Upper lobe of left lung (tissue), 4 donors: ENCODE measurements around the gene SLCO4A1.

Experiments used
- CTCF ChIP-seq, 6 experiments: fragments of 450-650 bp in 4 of 6; fragments of 200-600 bp in 2 of 6; sonication (generic) in 2 of 6; IDR thresholded peaks; one replicate each; pipeline ENCODE4 v1.5.1; 2016 to 2019; ENCODE audit warnings: antibody characterized with exemption in 6 of 6
- POLR2A ChIP-seq, 4 donors: fragments of 450-650 bp; IDR thresholded peaks; one replicate each; pipeline ENCODE4 v1.5.1; 2016 to 2017; ENCODE audit warnings: antibody characterized with exemption in 4 of 4, mild to moderate bottlenecking in 2 of 4

- TF ChIP-seq CTCF (IDR thresholded peaks at IDR 0.05): no peak
- no peak for TF ChIP-seq POLR2A (IDR thresholded peaks at IDR 0.05)
These were observed 5.9 kb upstream of the SLCO4A1 start for GRCh38 chr20:62636446-62636845.
